GM21619 (cell line): ENCODE measurements around the gene CMTM2.
A peak's percentile ranks its signal among the peaks of the same experiment; 100 is the strongest.
"Not testable (repeated sequence)": the region's sequence is repeated elsewhere in the genome, so short reads cannot be mapped to it uniquely, and the experiment has no call there.

Source experiments
- ATAC-seq: cut with Tn5 transposase; IDR thresholded peaks from one replicate; pipeline ENCODE4 v1.9.1; 2021; ENCODE audit not compliant: unreplicated experiment

CMTM2 gene

GRCh38 chr16:66605979-66606751 lies 26.9 kb downstream of the CMTM2 start:
- peak; percentile 65 for ATAC-seq

- ATAC-seq: no peak
Observed at GRCh38 chr16:66608241-66609138, 29.2 kb downstream of the CMTM2 start.

DNA sequence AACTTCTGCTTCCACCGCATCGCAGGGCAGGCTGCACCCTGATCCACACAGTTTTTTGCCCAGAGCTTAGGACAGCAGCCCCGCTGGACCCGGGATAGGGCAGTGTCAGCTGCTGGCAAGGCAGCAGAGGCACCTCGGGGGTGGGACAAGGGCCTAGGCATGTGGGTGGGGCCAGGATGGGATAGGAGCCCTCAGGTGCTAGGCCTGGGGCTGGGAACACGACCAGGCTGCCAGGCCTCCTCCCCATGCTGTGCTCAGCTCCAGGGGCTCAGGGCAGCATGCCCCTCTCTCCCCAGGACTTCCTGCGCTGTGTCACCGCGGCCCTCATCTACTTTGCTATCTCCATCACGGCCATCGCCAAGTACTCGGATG lies 29.9 kb downstream of the CMTM2 start:
- ATAC-seq: no peak

GRCh38 chr16:66610111-66610820 lies 31.0 kb downstream of the CMTM2 start:
- no peak for ATAC-seq

GRCh38 chr16:66611911-66612310 lies 32.6 kb downstream of the CMTM2 start:
- not testable (repeated sequence) for ATAC-seq

GRCh38 chr16:66612422-66612821 lies 33.2 kb downstream of the CMTM2 start:
- ATAC-seq: no peak

DNA sequence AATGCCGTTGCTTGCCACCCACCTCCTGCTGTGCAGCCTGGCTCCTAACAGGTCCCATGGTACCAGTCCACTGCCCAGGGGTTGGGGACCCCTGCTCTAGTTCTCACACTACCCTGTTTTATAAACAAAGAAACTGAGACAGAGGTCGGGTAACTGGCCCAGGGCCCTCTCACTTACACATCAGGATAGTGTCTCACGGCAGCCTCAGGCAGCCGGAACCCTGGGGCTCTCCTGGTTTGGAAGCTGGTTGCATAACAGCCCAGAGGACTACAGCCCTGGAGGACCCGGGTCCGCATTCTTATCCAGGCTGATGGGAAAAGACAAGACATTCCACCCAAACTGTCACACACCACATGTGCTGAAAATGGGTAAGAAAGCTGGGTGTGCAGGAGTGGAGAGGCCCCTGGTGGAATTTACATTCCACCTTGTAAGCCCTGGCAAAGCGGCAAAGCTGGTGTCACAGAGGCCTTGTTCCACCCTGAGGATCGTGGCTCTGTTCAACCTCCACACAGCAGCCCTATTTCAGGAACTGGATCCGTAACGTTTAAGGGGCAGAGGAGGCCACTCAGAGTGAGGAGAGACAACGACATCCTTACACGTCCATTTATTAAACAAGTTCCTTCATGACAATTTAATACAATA lies 35.0 kb downstream of the CMTM2 start:
- ATAC-seq: no peak

- no peak for ATAC-seq
Observed at GRCh38 chr16:66616169-66616568, 36.9 kb downstream of the CMTM2 start.

DNA sequence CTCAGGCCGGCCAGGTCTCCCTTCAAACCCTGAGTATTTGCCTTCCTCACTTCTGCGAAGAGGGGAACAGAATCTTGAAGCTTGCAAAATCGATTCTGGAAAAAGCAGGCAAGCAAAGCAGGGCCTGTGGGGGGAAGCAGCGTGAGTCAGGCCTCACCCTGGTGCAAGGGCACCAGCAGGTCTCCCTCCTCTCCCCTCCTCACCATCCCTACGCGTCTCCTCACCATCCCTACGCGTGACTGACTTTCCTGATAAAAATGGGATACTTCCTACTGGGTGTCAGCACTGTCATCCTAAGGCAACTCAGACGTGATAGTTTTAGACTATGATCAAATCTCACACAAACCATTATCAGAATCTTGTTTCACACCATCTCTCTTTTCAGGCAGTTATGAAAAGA lies 37.3 kb downstream of the CMTM2 start:
- ATAC-seq: no peak

- ATAC-seq: no peak
Observed at GRCh38 chr16:66617010-66617434, 37.8 kb downstream of the CMTM2 start.

- no peak for ATAC-seq
Observed at GRCh38 chr16:66617728-66618127, 38.5 kb downstream of the CMTM2 start.

DNA sequence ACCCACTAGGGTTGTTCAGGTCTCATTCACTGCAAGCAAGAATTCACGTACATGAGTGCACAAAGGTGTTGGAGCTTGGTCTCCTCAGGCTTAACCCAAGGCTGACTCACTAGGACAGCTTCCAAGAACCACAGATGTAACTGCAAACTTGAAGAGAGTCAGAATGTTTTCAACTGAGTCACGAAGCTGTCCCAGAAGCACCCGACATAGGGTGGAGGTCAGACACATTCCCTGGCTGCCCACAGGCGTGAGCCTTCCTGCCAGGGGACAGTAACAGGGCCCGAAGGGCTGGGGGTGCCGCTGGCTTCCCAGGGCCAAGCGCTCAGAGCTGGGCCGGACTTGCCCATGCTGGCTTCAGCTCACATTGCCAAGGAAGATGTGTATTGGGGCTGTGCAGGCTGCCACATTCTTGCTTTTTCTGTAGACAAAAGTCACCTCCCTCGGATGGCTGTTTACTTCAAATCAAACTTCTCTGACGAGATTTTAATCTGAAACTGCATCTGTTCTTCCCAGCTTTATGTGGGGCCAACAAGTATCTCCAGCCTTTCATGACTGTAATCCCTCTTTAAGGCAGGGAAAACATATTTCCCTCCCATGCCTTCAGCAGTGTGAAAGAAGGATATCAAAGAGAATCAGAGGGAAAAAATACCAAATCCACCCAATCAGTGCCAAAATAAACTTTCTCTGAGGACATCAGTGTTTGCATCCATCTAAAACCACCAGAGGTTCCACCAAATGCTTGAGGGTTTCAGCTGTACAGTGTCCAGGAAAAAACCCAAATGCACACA lies 39.5 kb downstream of the CMTM2 start:
- ATAC-seq: no peak

DNA sequence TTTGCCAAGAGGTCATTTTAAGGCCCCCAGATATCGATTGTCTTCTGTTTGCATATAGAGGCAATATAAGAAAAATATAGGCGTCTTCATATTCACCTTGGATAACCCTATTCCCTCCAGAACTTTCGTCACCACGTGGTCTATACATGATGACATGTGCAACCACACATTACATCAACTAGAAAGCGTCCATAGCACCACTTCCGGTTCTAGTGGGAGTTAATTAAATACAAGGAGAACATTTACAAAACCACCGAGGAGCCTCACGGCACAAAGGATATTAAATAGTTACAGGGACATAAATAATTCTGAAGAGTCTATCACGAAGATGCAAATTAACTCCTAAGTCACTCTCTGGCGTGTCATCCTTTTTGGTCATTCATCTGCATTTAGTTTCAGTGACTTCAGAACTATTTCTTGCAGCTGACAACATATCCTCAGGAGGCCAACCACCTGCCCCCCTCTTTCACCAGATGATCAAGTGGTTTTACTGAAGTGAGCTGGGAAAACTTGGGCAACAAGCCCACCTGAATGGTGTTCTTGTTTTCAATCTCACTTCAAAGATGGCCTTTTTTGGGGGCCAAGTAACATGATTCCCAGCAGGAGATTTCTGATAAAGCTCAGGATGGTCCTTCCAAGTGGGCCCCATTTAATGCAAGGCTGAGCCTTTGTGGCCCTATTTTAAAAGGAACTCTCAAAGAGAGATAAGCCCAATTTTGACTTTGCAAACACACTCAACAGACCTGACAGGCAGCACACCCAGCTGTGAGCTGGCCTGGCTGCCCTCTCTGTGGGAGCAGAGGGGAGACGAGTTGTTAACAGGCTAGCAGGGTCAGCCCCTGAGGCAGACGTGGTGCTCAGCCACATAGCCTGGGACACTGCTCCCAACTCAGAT lies 40.5 kb downstream of the CMTM2 start:
- ATAC-seq: no peak

DNA sequence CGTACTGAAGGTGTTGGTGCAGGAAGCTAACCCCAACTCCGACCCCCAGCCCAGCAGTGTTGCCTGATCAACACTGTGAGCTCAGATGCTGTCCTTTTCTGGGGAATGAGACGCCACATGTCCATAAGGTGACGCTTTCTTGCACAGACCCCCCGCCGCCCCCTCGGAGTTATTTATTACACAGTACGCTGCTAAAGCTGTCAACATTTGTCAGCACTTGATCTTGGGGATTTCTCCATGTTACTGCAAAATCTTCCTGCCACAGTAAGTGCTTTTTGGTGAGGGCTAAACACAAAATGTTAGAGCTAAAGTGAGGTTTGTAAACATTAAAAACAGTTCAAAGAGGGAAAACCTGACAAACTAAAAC lies 41.1 kb downstream of the CMTM2 start:
- no peak for ATAC-seq

GRCh38 chr16:66621973-66622372 lies 42.7 kb downstream of the CMTM2 start:
- ATAC-seq: no peak

DNA sequence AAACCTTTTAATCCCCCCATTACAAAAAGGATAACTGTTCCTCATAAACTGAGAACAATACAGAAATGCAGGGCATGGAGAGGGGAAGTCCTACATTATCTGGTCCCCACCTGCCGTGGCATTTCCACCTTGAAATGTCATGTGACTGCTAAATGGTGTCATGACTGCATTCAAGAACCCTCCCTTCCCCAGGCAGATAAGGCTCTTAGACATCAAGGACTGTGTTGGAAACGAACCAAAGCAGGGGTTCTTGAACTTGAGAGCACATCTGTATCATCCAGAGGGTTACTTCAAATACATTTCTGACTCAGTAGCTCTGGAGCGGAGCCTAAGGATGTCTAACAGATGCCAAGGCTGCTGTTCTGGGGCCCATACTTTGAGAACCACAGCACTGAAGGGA lies 43.6 kb downstream of the CMTM2 start:
- no peak for ATAC-seq

GRCh38 chr16:66623755-66624154 lies 44.5 kb downstream of the CMTM2 start:
- no peak for ATAC-seq

GRCh38 chr16:66627611-66628378 lies 48.5 kb downstream of the CMTM2 start:
- not testable (repeated sequence) for ATAC-seq

GRCh38 chr16:66629856-66630255 lies 50.6 kb downstream of the CMTM2 start:
- ATAC-seq: no peak
